Ectodermal cell (in vitro differentiated cells): ENCODE measurements around the gene PRKCZ.

Experiments used
- H3K27ac ChIP-seq: 2 replicates; pipeline ENCODE4 v1.7.0; 2013; ENCODE audit warnings: mild to moderate bottlenecking, low read depth, low read length; ENCODE audit not compliant: insufficient read depth, poor library complexity, severe bottlenecking
- H3K27me3 ChIP-seq: 2 replicates; pipeline ENCODE4 v1.7.0; 2013; ENCODE audit warnings: mild to moderate bottlenecking, low read length; ENCODE audit not compliant: insufficient read depth, control insufficient read depth, poor library complexity, severe bottlenecking
- H3K36me3 ChIP-seq: one replicate; pipeline ENCODE4 v1.7.0; 2013; ENCODE audit warnings: low read length; ENCODE audit not compliant: control insufficient read depth, insufficient read depth
- H3K4me1 ChIP-seq: one replicate; pipeline ENCODE4 v1.7.0; 2013; ENCODE audit warnings: low read length; ENCODE audit not compliant: control insufficient read depth, insufficient read depth
- H3K4me3 ChIP-seq: 2 replicates; pipeline ENCODE4 v1.7.0; 2013; ENCODE audit warnings: low read depth, low read length, control low read depth; ENCODE audit not compliant: insufficient read depth
- H3K9me3 ChIP-seq: 2 replicates; pipeline ENCODE4 v1.7.0; 2013; ENCODE audit warnings: mild to moderate bottlenecking, low read length, moderate library complexity; ENCODE audit not compliant: control insufficient read depth
- WGBS, 2 experiments: methylation state at CpG; one replicate each; pipeline ENCODE4 v1.1.7; 2013; ENCODE audit warnings: missing lambda C conversion rate in 2 of 2; 5-methylcytosine and 5-hydroxymethylcytosine counted together

Gene PRKCZ

DNA sequence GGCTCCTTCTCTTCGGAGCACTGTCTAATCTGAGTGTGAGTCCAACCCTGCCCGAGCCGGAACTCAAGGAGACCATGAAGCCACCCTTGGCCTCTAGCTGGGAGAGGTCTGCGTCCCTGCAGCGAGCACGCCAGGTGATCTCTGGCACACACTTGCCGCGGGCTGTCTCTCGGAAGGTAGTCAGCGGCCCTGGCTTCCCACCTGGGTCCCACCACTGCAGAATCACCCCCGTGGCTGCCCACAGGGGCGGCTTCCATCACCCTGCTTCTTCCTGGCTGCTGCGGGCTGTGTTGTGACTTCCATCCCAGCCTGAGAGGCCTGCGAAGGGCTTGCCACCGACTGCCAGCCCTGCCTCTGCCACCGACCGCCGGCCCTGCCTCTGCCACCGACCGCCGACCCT is 127.3 kb downstream of the PRKCZ start:
- Histone ChIP-seq H3K27me3 (no peaks in the 10 kb centered on the region), H3K27ac (no peak overlapping the region), H3K4me3 (no peak overlapping the region), H3K36me3 (peaks cover 3% of the 10 kb centered on the region), H3K4me1 (no peaks in the 10 kb centered on the region), H3K9me3 (no peaks in the 10 kb centered on the region)
- WGBS, 2 experiments, result 96% methylated on average over 21 of the region's 21 CpGs

DNA sequence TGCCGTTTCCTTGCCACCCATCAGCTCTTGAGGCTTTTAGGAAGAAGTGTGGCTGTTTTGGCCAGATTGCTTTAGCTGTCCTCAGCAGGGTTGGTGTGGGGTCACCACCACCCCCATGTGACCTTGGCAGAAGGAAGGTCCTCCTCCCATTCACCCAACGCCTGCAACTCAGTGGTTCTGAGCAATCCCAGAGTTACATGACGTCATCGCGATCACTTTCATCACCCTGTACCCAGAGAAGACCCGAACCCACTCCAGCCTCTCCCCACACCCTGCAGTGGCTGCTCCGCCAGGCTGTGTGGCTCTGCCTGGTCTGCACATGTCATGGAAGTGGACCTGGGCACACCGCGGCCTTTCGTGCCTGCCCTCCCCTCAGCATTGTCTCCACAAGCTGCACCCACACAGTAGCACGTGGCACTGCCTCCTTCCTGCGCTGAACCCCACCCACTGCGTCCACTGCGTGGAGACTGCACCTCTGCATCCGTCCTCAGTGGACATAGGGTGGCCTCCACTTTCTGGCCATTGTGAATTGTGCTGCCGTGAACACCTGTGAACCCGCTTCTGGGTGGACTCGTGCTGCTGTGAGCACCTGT is 127.8 kb downstream of the PRKCZ start:
- H3K4me1 ChIP-seq, result no peaks in the 10 kb centered on the region
- no peaks in the 10 kb centered on the region for H3K9me3 ChIP-seq
- WGBS, 2 experiments, result 95 to 96% methylated on average over 18 of the region's 18 CpGs
- no peak overlapping the region for H3K27ac ChIP-seq
- no peaks in the 10 kb centered on the region for H3K27me3 ChIP-seq
- H3K4me3 ChIP-seq, result no peak overlapping the region
- H3K36me3 ChIP-seq, result peaks cover 3% of the 10 kb centered on the region

DNA sequence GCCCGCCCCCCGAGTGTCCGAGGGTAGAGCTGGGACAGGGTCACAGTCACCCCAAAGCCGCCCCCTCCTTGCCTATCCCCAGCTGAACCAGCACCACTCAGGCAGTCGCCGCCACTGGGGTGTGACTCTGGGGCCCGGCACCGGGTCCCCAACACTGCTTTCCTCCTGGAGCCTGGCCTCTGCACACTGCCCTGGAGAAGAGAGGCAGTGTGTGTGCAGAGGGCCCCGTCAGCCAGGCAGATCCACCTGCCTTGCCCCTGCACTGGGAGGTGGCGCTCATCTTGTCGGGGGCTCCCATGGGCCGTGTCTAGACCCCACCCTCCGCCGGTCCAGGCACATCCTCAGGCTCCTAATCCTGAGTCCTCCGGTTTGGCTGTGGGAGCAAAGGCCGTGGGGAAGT is 128.7 kb downstream of the PRKCZ start:
- H3K4me1 ChIP-seq, result no peaks in the 10 kb centered on the region
- H3K4me3 ChIP-seq, result no peak overlapping the region
- H3K9me3 ChIP-seq, result no peaks in the 10 kb centered on the region
- H3K36me3 ChIP-seq, result peaks cover 3% of the 10 kb centered on the region
- H3K27me3 ChIP-seq, result no peaks in the 10 kb centered on the region
- no peak overlapping the region for H3K27ac ChIP-seq
- WGBS, 2 experiments, result 95% methylated on average over 16 of the region's 16 CpGs

DNA sequence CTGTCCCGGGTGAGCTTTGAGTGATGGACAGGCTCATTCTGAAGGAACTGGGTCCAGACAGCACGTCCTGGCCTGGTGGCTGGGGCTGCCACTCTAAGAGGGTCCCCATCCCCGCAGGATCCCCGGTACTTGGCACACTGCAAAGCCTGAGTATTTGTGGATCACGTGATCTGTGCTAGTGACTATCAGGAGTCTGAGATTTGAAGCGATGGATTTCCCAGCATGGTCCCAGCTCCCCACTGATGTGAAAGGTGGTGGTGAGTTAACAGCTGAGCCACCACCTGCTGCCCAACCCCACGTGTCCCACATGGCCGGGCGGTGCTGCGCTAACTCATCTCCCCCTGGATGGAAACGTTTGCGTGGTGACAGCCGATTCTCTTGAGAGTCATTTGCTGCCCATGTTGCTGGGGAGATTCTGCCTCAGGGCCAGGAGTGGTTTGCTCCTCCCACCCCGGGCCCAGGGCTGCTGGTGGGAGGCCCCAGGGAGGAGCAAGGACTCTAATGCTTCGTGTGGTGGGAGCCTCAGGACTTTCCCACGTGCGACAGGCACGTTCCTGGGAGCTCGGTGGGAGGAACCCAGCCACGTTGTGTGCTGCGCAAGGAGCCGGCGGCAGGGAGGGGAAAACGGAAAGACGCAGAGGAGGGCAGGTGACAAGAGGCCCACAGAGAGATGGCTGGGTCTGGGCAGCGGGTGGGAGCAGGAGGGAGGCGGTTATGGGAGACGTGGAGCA is 129.2 kb downstream of the PRKCZ start:
- 89% methylated on average over 28 of the region's 28 CpGs for WGBS, 2 experiments
- Histone ChIP-seq H3K4me1 (no peaks in the 10 kb centered on the region), H3K4me3 (no peak overlapping the region), H3K9me3 (no peaks in the 10 kb centered on the region), H3K27me3 (no peaks in the 10 kb centered on the region), H3K36me3 (peaks cover 3% of the 10 kb centered on the region), H3K27ac (no peak overlapping the region)

DNA sequence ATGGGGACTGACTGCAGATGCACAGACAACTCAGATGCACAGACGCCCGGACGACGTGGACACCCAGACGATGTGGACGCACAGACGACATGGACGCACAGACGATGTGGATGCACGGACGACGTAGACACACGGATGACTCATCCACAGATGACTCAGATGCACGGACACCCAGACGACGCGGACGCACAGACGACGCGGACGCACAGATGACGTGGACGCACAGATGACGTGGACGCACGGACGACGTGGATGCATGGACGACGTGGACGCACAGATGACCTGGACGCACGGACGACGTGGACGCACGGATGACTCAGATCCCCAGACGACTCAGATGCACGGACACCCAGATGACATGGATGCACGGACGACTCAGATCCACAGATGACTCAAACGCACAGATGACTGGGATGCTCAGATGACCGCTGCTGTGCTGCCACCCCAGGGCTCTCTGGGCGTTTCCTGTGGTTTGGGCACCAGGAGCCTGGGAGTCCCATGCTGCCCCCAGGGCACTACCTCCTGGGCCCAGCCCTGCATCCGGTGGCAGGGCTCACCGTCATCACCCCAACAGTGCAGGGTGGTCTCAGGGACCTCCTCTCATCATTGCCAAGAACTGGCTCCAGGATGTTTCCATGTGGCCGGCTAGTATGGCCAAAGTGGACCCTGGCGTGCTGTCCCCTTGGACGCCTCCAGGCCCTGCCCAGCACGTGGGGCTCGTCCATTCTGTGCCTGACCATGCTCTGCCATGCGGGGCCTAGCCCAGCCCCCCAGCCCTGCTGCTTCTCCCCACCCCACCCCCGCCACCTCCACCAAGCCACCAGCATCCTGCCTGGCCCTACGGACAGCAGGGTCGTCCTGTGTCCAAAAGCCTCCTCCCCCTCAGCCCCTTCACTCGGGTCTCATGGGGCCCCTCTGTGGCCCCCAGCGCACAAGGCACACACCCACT is 130.4 kb downstream of the PRKCZ start:
- no peaks in the 10 kb centered on the region for H3K4me1 ChIP-seq
- H3K9me3 ChIP-seq, result no peaks in the 10 kb centered on the region
- H3K36me3 ChIP-seq, result peaks cover 3% of the 10 kb centered on the region
- 96 to 97% methylated on average over 57 to 58 of the region's 58 CpGs for WGBS, 2 experiments
- H3K27me3 ChIP-seq, result no peaks in the 10 kb centered on the region
- H3K27ac ChIP-seq, result no peak overlapping the region
- no peak overlapping the region for H3K4me3 ChIP-seq

DNA sequence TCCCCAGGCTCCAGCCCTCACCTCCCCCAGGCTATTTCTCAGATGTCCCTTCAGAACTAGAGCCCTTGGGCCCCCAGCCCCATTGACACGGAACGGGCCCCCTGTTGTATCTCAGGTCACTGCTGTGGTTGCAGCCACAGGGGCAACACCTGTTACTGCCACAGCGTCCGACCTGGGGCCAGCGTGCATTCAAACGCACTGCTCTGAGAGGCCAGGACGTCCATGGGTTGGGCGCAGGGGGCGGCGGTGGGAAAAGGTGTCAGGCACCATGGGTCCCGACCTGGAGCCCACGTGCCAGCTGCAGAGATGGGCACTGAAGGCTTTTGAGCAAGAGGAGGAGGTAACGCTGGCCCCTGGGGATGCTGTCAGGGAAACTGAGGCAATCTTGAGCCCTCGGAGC is 131.1 kb downstream of the PRKCZ start:
- Histone ChIP-seq H3K4me1 (no peaks in the 10 kb centered on the region), H3K27ac (no peak overlapping the region), H3K4me3 (no peak overlapping the region), H3K9me3 (no peaks in the 10 kb centered on the region), H3K27me3 (no peaks in the 10 kb centered on the region), H3K36me3 (peaks cover under 1% of the 10 kb centered on the region)
- WGBS, 2 experiments, result 96% methylated on average over 14 of the region's 14 CpGs

DNA sequence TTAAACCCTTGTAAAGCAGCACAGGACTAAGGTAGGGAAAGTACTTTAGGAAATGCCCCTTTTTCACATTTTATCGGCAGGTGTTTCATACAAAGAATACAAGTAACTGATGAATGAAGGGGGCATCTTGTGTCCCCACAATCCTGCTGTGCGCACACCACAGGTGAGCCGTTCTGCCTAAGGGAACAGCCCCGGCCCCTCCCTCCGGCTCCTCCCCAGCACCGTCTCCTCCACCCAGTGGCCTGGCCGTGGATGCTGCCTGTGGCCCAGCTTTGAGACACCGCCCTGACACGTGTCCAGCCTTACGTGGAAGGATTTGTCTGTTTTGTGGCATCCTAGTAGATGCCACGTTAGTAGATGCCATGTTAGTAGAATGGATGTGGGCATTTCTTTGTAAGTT is 131.5 kb downstream of the PRKCZ start:
- H3K9me3 ChIP-seq, result no peaks in the 10 kb centered on the region
- 93 to 96% methylated on average over 11 of the region's 11 CpGs for WGBS, 2 experiments
- H3K36me3 ChIP-seq, result peaks cover 5% of the 10 kb centered on the region
- H3K4me3 ChIP-seq, result no peak overlapping the region
- no peaks in the 10 kb centered on the region for H3K27me3 ChIP-seq
- no peak overlapping the region for H3K27ac ChIP-seq
- no peaks in the 10 kb centered on the region for H3K4me1 ChIP-seq

DNA sequence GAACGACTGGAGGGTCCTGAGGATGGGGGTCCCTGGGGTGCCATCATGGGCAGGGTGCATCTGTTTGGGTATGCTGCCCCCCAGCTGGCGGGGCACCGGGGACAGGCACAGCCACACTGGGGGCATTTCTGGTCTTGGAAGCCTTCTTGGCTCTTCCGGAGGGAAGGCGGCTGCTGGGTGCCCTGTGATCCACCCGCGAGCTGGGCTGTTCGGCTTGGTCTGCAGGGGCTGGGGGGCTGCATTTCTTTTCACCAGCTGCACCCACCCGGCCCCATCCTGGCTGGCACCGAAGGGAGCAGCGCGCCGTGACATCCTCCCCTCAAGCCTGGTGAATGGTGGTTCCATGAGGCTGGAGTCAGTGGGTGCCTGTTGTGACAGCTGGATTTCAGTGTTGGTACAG is 132.2 kb downstream of the PRKCZ start:
- H3K27me3 ChIP-seq, result no peaks in the 10 kb centered on the region
- 96% methylated on average over 13 of the region's 13 CpGs for whole genome bisulfite sequencing, 2 experiments
- no peaks in the 10 kb centered on the region for H3K9me3 ChIP-seq

DNA sequence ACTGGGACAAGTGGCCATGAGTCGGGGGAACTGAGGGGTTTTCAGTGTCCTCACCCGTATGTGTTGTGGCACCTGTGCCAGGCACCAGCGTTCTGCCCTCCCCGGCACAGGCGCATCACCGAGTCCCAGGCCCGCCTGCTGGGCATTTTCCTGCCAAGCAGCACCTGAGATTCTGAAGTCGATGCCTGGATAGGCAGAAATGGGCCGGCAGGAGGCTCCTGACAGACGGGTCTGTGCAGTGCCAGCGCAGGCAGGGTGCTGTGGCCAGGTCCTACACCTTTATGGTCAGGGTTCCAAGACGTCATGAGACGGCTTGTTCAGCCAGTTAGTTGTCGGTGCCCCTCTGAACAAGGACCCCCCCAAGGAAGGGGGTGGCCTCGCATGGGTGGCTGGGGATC is 133.7 kb downstream of the PRKCZ start:
- Histone ChIP-seq H3K4me3 (no peak overlapping the region), H3K9me3 (no peaks in the 10 kb centered on the region), H3K27ac (no peak overlapping the region), H3K27me3 (no peaks in the 10 kb centered on the region), H3K4me1 (no peaks in the 10 kb centered on the region), H3K36me3 (peaks cover 6% of the 10 kb centered on the region)
- WGBS, 2 experiments, result 94 to 97% methylated on average over 15 of the region's 15 CpGs

More for the DNA sequence above, 132.2 kb downstream of the PRKCZ start:
- Histone ChIP-seq H3K4me3 (no peak overlapping the region), H3K4me1 (no peaks in the 10 kb centered on the region), H3K36me3 (peaks cover 6% of the 10 kb centered on the region), H3K27ac (no peak overlapping the region)

DNA sequence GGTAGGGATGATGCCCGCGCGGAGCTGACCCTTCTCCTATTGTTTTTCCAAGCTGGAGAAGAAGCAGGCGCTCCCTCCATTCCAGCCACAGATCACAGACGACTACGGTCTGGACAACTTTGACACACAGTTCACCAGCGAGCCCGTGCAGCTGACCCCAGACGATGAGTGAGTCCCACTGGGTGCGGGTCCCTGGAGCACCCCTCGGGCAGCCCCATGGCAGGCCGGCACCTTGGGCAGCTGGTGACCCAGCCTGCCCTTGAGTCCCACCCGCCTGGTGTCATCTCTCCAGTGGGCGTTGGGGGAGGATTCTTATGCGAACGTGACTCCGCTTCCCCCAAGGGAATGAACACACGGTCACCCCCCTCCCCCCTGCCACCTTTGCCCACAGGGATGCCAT is 134.3 kb downstream of the PRKCZ start:
- Histone ChIP-seq H3K27ac (no peak overlapping the region), H3K4me3 (no peak overlapping the region), H3K4me1 (peaks cover 4% of the 10 kb centered on the region), H3K36me3 (peaks cover 6% of the 10 kb centered on the region), H3K27me3 (no peaks in the 10 kb centered on the region), H3K9me3 (no peaks in the 10 kb centered on the region)
- 94 to 95% methylated on average over 18 of the region's 18 CpGs for WGBS, 2 experiments
